H9 (cell line): Measurements from ENCODE around the gene DCDC1. TPM values are rescaled to one million over a fixed set of nuclear protein-coding genes. Genes with fewer than 3 reads are reported as not detected.

Source experiments
- DNase-seq: peaks from one replicate; pipeline ENCODE4 v3.0.0-alpha.2; 2017
- H2AFZ ChIP-seq: one replicate; pipeline ENCODE4 v1.6.1; 2013; ENCODE audit warnings: mild to moderate bottlenecking, low read length, control low read depth, moderate library complexity
- H2AK5ac ChIP-seq: 2 replicates; pipeline ENCODE4 v1.6.1; 2013; ENCODE audit warnings: low read length, control low read depth, mixed read lengths; ENCODE audit not compliant: insufficient read length
- H2BK120ac ChIP-seq: one replicate; pipeline ENCODE4 v1.6.1; 2013; ENCODE audit warnings: low read depth, mild to moderate bottlenecking, low read length, control low read depth, inconsistent platforms; ENCODE audit not compliant: poor library complexity, severe bottlenecking
- H2BK12ac ChIP-seq: 2 replicates; pipeline ENCODE4 v1.6.1; 2013; ENCODE audit warnings: low read length, control low read depth, mixed read lengths, low read depth; ENCODE audit not compliant: insufficient read length
- H2BK15ac ChIP-seq: 2 replicates; pipeline ENCODE4 v1.6.1; 2013; ENCODE audit warnings: low read depth, low read length, control low read depth
- H2BK20ac ChIP-seq: one replicate; pipeline ENCODE4 v1.6.1; 2013; ENCODE audit warnings: low read depth, mild to moderate bottlenecking, low read length, control low read depth, inconsistent platforms; ENCODE audit not compliant: poor library complexity, severe bottlenecking
- H2BK5ac ChIP-seq: 2 replicates; pipeline ENCODE4 v1.6.1; 2013; ENCODE audit warnings: low read length, control low read depth, mixed read lengths; ENCODE audit not compliant: insufficient read length
- H3K14ac ChIP-seq: 2 replicates; pipeline ENCODE4 v1.6.1; 2013; ENCODE audit warnings: low read length, control low read depth; ENCODE audit not compliant: insufficient read depth
- H3K18ac ChIP-seq: 2 replicates; pipeline ENCODE4 v1.6.1; 2013; ENCODE audit warnings: low read depth, mild to moderate bottlenecking, mixed read lengths, low read length, control low read depth; ENCODE audit not compliant: insufficient read length
- H3K23ac ChIP-seq: 2 replicates; pipeline ENCODE4 v1.6.1; 2013; ENCODE audit warnings: low read length, control low read depth, mixed read lengths, low read depth; ENCODE audit not compliant: insufficient read length
- H3K23me2 ChIP-seq: 2 replicates; pipeline ENCODE4 v1.6.1; 2013; ENCODE audit warnings: low read depth, mild to moderate bottlenecking, mixed read lengths, low read length, control low read depth; ENCODE audit not compliant: insufficient read length, poor library complexity, severe bottlenecking
- H3K27ac ChIP-seq: 2 replicates; pipeline ENCODE4 v1.5.1; 2013; ENCODE audit warnings: low read length, control low read depth, mixed read lengths, low read depth; ENCODE audit not compliant: insufficient read length
- H3K27me3 ChIP-seq: 2 replicates; pipeline ENCODE4 v1.6.1; 2013; ENCODE audit warnings: low read length, control low read depth, inconsistent platforms; ENCODE audit not compliant: insufficient read depth
- H3K4ac ChIP-seq: 2 replicates; pipeline ENCODE4 v1.6.1; 2013; ENCODE audit warnings: low read depth, mild to moderate bottlenecking, control low read depth, inconsistent platforms, low read length, moderate library complexity
- H3K4me1 ChIP-seq: 2 replicates; pipeline ENCODE4 v1.6.1; 2013; ENCODE audit warnings: low read length, control low read depth, inconsistent platforms; ENCODE audit not compliant: insufficient read depth
- H3K4me2 ChIP-seq: 2 replicates; pipeline ENCODE4 v1.6.1; 2013; ENCODE audit warnings: low read length, control low read depth, mixed read lengths; ENCODE audit not compliant: insufficient read length, insufficient read depth
- H3K56ac ChIP-seq: 2 replicates; pipeline ENCODE4 v1.6.1; 2013; ENCODE audit warnings: low read depth, mild to moderate bottlenecking, mixed read lengths, low read length, control low read depth; ENCODE audit not compliant: insufficient read length
- H3K79me1 ChIP-seq: 2 replicates; pipeline ENCODE4 v1.6.1; 2013; ENCODE audit warnings: low read depth, mild to moderate bottlenecking, moderate library complexity, low read length, control low read depth, inconsistent platforms; ENCODE audit not compliant: insufficient read depth, poor library complexity, severe bottlenecking
- H3K79me2 ChIP-seq: 2 replicates; pipeline ENCODE4 v1.6.1; 2013; ENCODE audit warnings: low read length, control low read depth, inconsistent platforms; ENCODE audit not compliant: insufficient read depth
- H3K9ac ChIP-seq: 2 replicates; pipeline ENCODE4 v1.6.1; 2013; ENCODE audit warnings: low read length, control low read depth, mixed read lengths; ENCODE audit not compliant: insufficient read length; ENCODE audit errors: extremely low read depth
- H3K9me3 ChIP-seq: one replicate; pipeline ENCODE4 v1.6.1; 2013; ENCODE audit warnings: low read depth, low read length, inconsistent platforms; ENCODE audit not compliant: control insufficient read depth
- H3T11ph ChIP-seq: one replicate; pipeline ENCODE4 v1.6.1; 2013; ENCODE audit warnings: mild to moderate bottlenecking, low read length, control low read depth, inconsistent platforms
- H4K20me1 ChIP-seq: one replicate; pipeline ENCODE4 v1.6.1; 2013; ENCODE audit not compliant: control insufficient read depth, insufficient read length, insufficient read depth
- H4K5ac ChIP-seq: 2 replicates; pipeline ENCODE4 v1.6.1; 2013; ENCODE audit warnings: low read depth, mild to moderate bottlenecking, mixed read lengths, low read length, control low read depth; ENCODE audit not compliant: insufficient read length
- H4K8ac ChIP-seq: replicated peaks from 2 replicates; pipeline ENCODE4 v1.6.1; 2013; ENCODE audit warnings: low read length, control low read depth, mixed read lengths, low read depth; ENCODE audit not compliant: insufficient read length
- H4K91ac ChIP-seq: 2 replicates; pipeline ENCODE4 v1.6.1; 2013; ENCODE audit warnings: low read depth, mild to moderate bottlenecking, moderate library complexity, mixed read lengths, low read length, control low read depth; ENCODE audit not compliant: insufficient read length
- H3K27ac Mint-ChIP-seq, 3 experiments: 2 replicates in 2 of 3; 3 replicates in 1 of 3; pipeline ENCODE4 v1.8.0; 2020 to 2021; ENCODE audit warnings: mixed read lengths in 3 of 3, mild to moderate bottlenecking in 1 of 3, moderate library complexity in 1 of 3
- H3K27me3 Mint-ChIP-seq: 2 replicates; pipeline ENCODE4 v1.8.0; 2021; ENCODE audit warnings: low read depth, mild to moderate bottlenecking, moderate library complexity, mixed read lengths
- H3K36me3 Mint-ChIP-seq, 3 experiments: 2 replicates in 2 of 3; 3 replicates in 1 of 3; pipeline ENCODE4 v1.8.0; 2020 to 2021; ENCODE audit warnings: low read depth in 3 of 3, mixed read lengths in 3 of 3; ENCODE audit not compliant: insufficient read depth in 1 of 3
- H3K4me1 Mint-ChIP-seq, 2 experiments: 2 replicates each; pipeline ENCODE4 v1.8.0; 2020; ENCODE audit warnings: mixed read lengths in 2 of 2
- H3K4me3 Mint-ChIP-seq, 2 experiments: 2 replicates in 1 of 2; 3 replicates in 1 of 2; pipeline ENCODE4 v1.8.0; 2020 to 2021; ENCODE audit warnings: mild to moderate bottlenecking in 2 of 2, mixed read lengths in 2 of 2, moderate library complexity in 1 of 2
- H3K9me3 Mint-ChIP-seq, 2 experiments: 2 replicates in 1 of 2; 3 replicates in 1 of 2; pipeline ENCODE4 v1.8.0; 2020; ENCODE audit warnings: mild to moderate bottlenecking in 2 of 2, mixed read lengths in 2 of 2, moderate library complexity in 1 of 2
- CTCF ChIP-seq: fragments of 200-600 bp; sonication (generic); conservative IDR thresholded peaks from 3 replicates; pipeline ENCODE4 v1.8.0; 2021; ENCODE audit warnings: antibody characterized with exemption, mild to moderate bottlenecking
- WGBS: extraction: QIAGEN DNeasy Blood & Tissue Kit; methylation state at CpG from one replicate; pipeline ENCODE4 v1.1.7; 2013; ENCODE audit warnings: missing lambda C conversion rate, low lambda C conversion rate, mixed read lengths; ENCODE audit not compliant: insufficient read length; ENCODE audit errors: extremely low coverage; 5-methylcytosine and 5-hydroxymethylcytosine counted together
- total RNA-seq: library from RNA; stranded (reverse); gene quantifications from 2 replicates; pipeline ENCODE4 v1.2.1, GENCODE V29; 2021

DCDC1 gene
- total RNA-seq, 1 experiment from 2014 or later, result 0.09 TPM

GRCh38 chr11:31326470-31327148, 42.9 kb downstream of the DCDC1 start:
- Histone ChIP-seq H3K23ac (no peak overlapping the region), H3K4ac (no peak overlapping the region), H3K9ac (no peak overlapping the region), H3K27ac (no peak overlapping the region), H2AFZ (no peak overlapping the region), H2AK5ac (no peak overlapping the region), H4K5ac (no peak overlapping the region), H2BK12ac (no peak overlapping the region), H3K14ac (no peak overlapping the region), H4K8ac (no peak overlapping the region), H3K27me3 (no peaks in the 10 kb centered on the region), H3K79me1 (no peaks in the 10 kb centered on the region), H3K4me1 (no peaks in the 10 kb centered on the region), H3T11ph (no peak overlapping the region), H4K91ac (no peak overlapping the region), H3K18ac (no peak overlapping the region), H3K9me3 (no peaks in the 10 kb centered on the region), H3K56ac (no peak overlapping the region), H2BK20ac (no peak overlapping the region), H4K20me1 (no peaks in the 10 kb centered on the region), H2BK120ac (no peak overlapping the region), H2BK15ac (no peak overlapping the region), H3K23me2 (no peaks in the 10 kb centered on the region), H3K79me2 (no peaks in the 10 kb centered on the region), H3K4me2 (no peak overlapping the region), H2BK5ac (no peak overlapping the region)
- H3K9me3 Mint-ChIP-seq, result peaks cover 11 to 12% of the 10 kb centered on the region in 2 experiments; a peak in 4 of 5 replicates
- no peak overlapping the region for H3K4me3 Mint-ChIP-seq
- H3K27me3 Mint-ChIP-seq, result no peaks in the 10 kb centered on the region; the same call in 1 of the 2 replicates
- TF ChIP-seq CTCF, result no peak
- no peaks in the 10 kb centered on the region for H3K4me1 Mint-ChIP-seq
- H3K27ac Mint-ChIP-seq, result no peak overlapping the region
- H3K36me3 Mint-ChIP-seq, result peaks cover 0 to 9% (median 2%) of the 10 kb centered on the region in 3 experiments; a peak in 4 of 7 replicates
- DNase-seq, result no peak
- no CpG with 5 or more reads among the region's 2 CpGs for WGBS
